ENCODE measurements around the gene CHSY1.
A peak's percentile ranks its signal among the peaks of the same experiment; 100 is the strongest.

Gene CHSY1

GRCh38 chr15:101269479-101270223 lies 17.8 kb upstream of the CHSY1 start:
- no peak for DNase-seq

GRCh38 chr15:101267320-101268104 lies 15.7 kb upstream of the CHSY1 start:
- DNase-seq = peak; percentile 85

- no peak for DNase-seq
Measured at GRCh38 chr15:101266787-101267186, 14.9 kb upstream of the CHSY1 start.

- no peak for DNase-seq
Measured at GRCh38 chr15:101266034-101266433, 14.2 kb upstream of the CHSY1 start.

GRCh38 chr15:101264911-101265641 lies 13.2 kb upstream of the CHSY1 start:
- no peak for DNase-seq

GRCh38 chr15:101264011-101264410 lies 12.2 kb upstream of the CHSY1 start:
- DNase-seq = no peak

- DNase-seq = no peak
Measured at GRCh38 chr15:101262551-101262950, 10.7 kb upstream of the CHSY1 start.

- DNase-seq = no peak
Measured at GRCh38 chr15:101258238-101259144, 6.6 kb upstream of the CHSY1 start.

- DNase-seq = no peak
Measured at GRCh38 chr15:101256757-101257156, 4.9 kb upstream of the CHSY1 start.

GRCh38 chr15:101255615-101256241 lies 3.9 kb upstream of the CHSY1 start:
- no peak for DNase-seq

GRCh38 chr15:101255051-101255395 lies 3.2 kb upstream of the CHSY1 start:
- no peak for DNase-seq

GRCh38 chr15:101254157-101255050 lies 2.6 kb upstream of the CHSY1 start:
- no peak for DNase-seq

GRCh38 chr15:101252836-101253235 lies 988 bp upstream of the CHSY1 start:
- no peak for DNase-seq

GRCh38 chr15:101250873-101251829 lies 697 bp downstream of the CHSY1 start:
- DNase-seq = no peak

GRCh38 chr15:101250341-101250831 lies 1.5 kb downstream of the CHSY1 start:
- no peak for DNase-seq

- DNase-seq = no peak
Measured at GRCh38 chr15:101248274-101248673, 3.6 kb downstream of the CHSY1 start.

- no peak for DNase-seq
Measured at GRCh38 chr15:101246824-101247745, 4.8 kb downstream of the CHSY1 start.

GRCh38 chr15:101246391-101246790 lies 5.5 kb downstream of the CHSY1 start:
- DNase-seq = no peak
